Lower leg skin (tissue), 3 donors: ENCODE measurements around the gene GGT6.

Experiments used
- POLR2A ChIP-seq, 2 donors: fragments of 450-650 bp; IDR thresholded peaks; one replicate each; pipeline ENCODE4 v1.6.1; 2016 to 2017; ENCODE audit warnings: antibody characterized with exemption in 2 of 2, mild to moderate bottlenecking in 1 of 2, moderate library complexity in 1 of 2
- TF ChIP-seq, protein P1 (sequence below), 3 donors: fragments of 450-650 bp; IDR thresholded peaks; one replicate each; pipeline ENCODE4 v1.5.1; 2016; ENCODE audit warnings: antibody characterized with exemption in 3 of 3, mild to moderate bottlenecking in 3 of 3, moderate library complexity in 2 of 3

DNA sequence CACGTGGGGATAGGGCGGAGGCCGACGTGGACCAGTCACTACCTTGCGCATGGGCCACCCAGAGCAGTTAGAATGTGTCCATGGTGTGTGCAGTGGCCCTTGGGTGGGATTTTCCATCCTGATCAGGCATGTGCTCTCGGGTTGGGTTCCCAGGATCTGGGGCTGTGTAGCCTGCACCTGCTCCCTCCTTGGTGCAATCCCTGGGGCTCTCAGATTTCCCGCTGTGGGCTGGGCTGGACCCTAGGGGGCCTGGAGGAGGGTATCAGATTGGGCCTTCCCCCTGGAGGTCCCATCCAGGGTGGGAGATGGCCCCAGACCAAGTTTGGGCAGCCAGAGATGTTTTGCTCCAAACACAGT lies 25.2 kb upstream of the GGT6 start:
- TF ChIP-seq, protein P1, sequence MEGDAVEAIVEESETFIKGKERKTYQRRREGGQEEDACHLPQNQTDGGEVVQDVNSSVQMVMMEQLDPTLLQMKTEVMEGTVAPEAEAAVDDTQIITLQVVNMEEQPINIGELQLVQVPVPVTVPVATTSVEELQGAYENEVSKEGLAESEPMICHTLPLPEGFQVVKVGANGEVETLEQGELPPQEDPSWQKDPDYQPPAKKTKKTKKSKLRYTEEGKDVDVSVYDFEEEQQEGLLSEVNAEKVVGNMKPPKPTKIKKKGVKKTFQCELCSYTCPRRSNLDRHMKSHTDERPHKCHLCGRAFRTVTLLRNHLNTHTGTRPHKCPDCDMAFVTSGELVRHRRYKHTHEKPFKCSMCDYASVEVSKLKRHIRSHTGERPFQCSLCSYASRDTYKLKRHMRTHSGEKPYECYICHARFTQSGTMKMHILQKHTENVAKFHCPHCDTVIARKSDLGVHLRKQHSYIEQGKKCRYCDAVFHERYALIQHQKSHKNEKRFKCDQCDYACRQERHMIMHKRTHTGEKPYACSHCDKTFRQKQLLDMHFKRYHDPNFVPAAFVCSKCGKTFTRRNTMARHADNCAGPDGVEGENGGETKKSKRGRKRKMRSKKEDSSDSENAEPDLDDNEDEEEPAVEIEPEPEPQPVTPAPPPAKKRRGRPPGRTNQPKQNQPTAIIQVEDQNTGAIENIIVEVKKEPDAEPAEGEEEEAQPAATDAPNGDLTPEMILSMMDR (IDR thresholded peaks at IDR 0.05), result no peak
- TF ChIP-seq POLR2A (IDR thresholded peaks at IDR 0.05), result no peak
